GM19099 (cell line): Measurements from ENCODE around the gene CDH15.

Experiments
- POLR2A ChIP-seq: IDR thresholded peaks from 3 replicates; pipeline ENCODE4 v1.6.1; 2011; ENCODE audit warnings: low read depth; ENCODE audit not compliant: insufficient read length; ENCODE audit errors: extremely low read depth

CDH15 gene

DNA sequence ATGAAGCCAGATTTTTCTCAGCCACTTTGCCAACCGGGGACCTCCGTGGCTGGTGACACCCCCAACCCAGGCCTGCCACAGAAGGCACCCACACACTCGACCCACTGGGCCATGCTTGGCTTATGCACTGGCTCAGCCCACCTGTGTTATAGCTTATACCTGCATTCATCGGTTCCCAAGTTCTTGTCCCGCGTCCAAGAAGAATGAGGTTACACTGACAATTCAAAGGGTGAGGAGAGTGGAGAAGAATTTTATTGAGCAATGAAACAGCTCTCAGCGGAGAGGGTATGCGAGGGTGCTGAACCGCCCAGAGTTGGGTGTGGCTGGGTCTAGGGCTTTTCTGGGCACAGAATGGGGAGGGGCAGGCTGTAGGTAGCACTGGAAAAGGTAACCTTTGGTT is 22.2 kb upstream of the CDH15 start:
- TF ChIP-seq POLR2A, result no peak

DNA sequence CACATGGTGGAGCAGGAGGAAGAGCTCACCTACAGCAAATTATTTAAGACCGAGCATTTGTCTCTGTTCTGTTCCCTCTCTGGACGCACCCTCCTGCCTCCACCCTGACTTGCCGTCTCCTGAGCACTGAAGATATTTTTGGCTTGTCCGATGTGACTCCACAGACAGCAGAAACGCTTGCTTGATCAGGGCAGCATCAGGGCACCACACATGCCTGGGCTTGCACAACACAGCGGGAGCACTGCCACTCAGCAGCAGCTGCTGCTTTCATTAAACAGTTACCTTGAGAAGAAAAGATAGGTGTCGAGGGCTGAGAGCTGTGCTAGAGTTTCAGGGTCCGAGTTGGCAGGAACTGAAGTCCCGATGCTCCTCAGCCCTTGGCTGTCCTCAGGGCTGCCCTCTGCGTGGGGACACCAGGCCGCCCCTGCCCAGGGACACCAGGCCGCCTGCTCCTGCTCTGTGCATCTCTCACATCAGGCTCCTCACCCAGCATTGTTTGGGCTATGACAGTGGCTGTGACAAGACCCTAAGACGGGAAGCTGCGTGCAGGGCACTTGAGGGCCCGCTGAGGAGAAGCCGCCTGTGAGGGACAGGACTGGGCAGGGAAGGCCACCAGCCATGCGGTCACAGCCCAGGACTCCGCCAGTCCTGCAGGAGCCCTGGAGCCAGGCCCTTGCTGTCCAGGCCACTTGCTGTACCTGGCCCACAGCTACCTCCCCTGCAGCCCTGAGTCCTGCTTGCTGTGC is 21.3 kb upstream of the CDH15 start:
- TF ChIP-seq POLR2A, result no peak

DNA sequence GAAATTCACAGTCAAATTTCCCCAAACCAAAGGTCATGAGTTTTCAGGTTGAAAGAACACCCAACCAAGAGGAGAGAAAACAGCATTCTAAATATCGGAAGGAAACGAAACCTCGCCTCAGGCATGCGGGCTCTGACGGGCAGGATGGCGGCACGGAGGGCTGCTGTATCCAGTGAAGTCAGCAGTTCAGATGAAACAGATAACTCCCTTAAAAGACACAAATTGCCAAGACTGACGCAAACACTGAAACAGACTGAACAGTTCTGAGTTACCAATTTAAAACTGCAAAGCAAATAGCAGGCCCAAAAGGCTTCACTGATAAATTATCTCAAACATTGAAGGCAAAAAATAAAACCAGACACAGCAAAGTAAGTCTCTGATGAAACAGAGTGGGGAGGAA is 20.6 kb upstream of the CDH15 start:
- no peak for TF ChIP-seq POLR2A

DNA sequence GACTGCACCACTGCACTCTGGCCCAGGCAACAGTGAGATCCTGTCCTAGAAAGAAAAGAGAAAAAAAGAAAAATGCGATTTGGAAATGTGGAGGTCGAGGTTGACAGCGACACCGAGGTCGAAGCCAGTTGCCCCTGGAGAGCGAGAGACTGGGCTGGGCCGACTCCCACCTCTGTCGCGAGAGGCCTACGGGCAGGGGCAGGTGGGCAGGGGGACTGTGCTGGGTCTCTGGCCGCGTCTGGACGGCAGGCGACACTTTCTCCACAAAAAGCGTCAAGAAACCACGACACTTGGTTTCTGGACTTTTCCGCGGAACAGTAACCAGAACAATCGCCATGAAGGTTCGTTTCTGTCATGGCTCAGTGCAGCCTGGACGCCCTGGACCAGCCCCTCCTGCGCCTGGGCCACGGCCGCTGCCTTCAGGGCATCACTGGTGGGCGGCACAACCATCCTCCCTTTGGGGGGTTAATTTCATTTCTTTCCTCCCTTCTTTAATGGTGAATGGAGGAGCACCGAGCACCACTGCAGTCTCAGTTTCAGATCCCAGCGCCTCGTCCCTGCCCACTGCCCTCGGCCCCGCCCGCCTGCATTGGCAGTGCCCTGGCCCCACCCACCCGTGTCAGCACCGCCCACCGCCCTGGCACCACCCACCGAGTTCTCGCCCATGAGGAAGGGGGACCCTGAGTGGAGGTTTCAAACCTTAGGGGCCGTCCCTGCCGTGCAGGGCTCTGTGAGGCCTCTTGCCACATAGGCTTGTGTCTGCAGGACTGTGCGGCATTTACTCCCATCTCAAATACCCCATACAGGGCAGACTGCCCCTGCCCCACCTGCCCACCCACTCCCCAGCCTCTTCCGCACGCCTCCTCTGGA is 18.5 kb upstream of the CDH15 start:
- TF ChIP-seq POLR2A, result no peak

DNA sequence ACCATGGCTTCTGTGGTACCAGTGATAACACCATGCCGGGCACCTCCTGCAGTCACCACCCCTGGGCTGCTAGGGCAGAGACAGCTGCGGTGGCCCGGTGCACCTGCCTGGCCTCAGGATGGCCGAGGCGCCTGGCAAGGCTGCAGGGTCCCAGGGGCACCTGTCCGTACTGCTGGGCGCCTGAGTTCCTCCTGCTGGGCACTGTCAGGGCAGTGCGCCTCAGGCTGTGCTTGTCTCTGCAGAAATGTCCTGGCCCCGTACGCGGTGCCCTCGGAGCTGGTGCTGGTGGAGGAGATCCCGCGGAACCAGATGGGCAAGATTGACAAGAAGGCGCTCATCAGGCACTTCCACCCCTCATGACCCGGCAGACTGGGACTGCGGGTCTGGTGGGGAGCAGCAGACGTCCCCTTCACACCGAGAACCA is 17.7 kb upstream of the CDH15 start:
- TF ChIP-seq POLR2A, result no peak

DNA sequence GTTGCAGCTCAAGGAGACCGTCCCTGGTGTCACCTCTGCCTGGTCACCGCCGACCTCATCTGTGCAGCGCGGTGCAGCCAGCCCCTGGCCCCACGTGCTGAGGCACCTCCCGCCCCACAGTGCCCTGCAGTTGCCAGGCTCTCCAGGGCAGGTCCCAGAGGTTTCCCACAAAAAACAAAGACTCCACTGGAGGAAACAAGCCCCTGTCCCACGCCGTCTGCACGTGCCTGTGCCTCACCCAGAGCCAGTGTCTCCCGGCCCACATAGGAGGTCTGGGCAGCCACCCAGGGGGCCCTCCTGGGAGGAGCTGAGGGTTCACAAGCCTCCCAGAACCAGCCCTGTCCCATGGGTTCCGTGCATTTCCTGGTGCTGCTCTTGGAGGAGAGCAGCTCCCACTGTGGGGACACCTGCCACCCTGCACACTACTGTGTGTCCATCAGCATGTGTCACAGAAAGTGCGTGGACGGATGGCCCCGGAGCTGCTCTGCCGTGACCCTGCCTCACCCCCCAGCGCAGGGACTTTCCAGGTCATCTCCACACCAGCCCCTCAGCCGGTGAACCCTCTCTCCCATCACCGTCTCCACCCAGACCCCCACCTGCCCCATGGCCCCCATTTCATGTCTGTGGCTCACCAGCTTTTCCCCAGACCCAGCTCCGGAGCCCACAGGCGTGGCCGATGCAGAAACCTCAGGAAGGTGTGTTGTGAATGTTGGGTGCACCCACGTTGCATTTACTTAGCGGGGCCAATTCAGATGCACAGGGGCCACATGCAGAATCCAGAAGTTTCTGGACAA is 17.0 kb upstream of the CDH15 start:
- no peak for TF ChIP-seq POLR2A

DNA sequence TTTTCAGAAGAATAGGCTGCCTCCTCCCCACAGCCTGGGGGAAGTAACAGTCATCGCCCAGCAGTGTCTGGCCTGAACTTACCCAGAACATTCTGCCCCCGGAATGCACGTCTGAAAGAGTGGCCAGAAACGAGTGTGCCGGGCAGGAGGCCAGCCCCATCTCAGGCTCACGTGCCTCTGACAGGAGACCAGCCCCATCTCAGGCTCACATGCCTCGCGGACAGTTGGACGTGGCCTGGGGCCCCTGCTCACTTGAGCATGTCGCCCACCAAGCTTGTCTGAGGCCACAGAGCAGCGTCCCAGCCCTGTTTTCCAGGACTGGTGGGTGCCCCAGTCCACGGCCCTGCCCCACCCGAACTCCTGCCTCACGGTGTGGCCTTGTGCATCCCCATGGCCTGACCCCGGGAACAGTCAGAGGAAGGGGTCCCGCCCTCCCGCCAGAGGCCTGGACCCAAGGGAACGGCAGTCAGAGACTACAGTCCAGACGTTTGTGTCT is 16.3 kb upstream of the CDH15 start:
- no peak for TF ChIP-seq POLR2A

DNA sequence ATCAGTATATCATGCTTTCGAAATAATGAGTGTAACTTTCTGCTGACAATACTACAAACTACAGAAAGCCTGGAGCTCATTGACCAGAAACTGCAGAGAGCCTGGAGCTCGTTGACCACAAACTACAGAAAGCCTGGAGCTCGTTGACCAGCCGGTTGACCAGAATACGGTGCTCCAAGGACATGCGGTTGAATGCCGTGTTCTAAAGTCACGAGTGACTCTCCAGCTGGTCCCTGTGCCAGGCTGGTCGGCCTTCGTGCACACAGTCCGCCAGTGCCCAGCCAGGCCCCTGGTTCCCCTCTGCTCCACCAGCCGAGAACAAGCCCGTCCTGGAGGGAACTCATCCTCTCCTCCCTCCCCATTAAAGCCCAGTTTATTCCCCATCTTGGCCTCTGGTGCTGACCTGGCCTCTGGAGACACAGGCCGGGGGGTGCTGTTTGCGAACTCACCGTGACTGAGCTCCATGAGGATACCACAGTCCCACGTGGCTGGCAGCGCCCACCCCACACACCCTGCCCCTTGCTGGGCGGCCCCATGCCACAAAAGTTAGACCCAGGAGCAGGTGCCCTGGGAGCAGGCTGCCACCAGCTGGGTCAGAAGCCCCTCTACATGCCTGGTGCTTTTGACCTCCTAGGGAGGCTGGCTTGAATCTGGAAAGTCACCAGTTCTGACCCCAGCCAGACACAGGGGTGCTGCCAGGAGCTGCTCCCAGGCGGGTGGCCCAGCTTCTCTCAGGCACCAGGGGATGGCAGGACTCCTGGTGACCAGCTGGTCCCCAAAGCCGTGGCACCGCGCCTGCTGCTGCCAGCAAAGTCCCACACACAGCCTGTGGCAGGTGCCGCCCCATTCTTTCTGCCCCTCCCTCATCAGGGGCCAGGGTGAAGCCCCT is 15.5 kb upstream of the CDH15 start:
- no peak for TF ChIP-seq POLR2A

GRCh38 chr16:89156740-89157645 is 14.6 kb upstream of the CDH15 start:
- TF ChIP-seq POLR2A, result no peak

DNA sequence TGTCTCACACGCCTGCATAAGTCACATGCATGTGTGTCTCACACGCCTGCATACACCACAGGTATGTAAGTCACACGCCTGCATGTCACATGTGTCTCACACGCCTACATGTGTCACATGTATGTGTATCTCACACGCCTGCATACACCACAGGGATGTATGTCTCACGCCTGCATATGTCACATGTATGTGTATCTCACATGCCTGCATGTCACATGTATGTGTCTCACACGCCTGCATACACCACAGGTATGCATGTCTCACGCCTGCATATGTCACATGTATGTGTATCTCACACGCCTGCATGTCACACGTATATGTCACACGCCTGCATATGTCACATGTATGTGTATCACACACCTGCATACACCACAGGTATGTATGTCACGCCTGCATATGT is 13.8 kb upstream of the CDH15 start:
- TF ChIP-seq POLR2A, result no peak

DNA sequence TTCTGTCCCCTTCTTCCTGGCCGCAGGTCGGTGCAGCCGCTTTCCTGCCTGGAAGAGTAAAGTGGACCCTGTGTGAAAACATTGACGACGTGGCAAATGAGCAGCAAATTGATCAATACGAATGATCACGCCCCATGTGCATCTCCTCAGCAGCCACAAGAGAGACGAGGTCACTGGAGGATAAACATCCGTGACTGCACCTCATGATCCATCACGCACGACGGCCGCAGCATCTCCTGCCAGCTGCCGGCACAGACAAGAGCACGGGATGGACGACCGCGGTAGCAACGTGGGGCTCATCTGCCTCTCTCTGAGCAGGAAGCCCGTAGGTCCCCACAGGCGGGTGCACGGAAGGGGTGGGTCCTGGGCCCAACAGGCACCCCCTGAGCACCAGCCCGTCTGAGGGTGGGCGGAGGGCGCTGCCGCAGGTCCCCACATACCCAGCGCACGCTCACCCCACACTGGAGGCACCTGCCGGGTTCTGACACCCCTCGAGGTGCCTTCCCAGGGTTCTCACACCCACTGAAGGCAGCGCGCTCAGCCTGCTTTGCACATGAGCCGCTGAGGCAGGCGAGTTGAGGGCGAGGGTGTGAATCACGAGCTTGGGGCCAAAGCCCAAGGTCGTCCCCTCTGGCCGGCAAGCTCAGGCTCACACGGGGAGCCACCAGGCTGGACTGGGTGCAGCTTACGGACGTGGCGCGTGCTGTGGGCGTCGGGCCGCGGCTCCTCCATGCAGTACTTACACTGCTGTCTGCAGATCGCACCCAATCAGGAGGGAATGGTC is 12.3 kb upstream of the CDH15 start:
- TF ChIP-seq POLR2A, result no peak

GRCh38 chr16:89159850-89160354 is 11.6 kb upstream of the CDH15 start:
- no peak for TF ChIP-seq POLR2A
